Uterus (tissue), 4 donors: ENCODE measurements around the gene FAM120A. TPM values are rescaled to one million over a fixed set of nuclear protein-coding genes. Genes with fewer than 3 reads are reported as not detected.

Experiments
- DNase-seq, 2 donors: peaks; one replicate each; pipeline ENCODE4 v3.0.0-alpha.2; 2019 to 2020
- H3K27ac ChIP-seq, 2 donors: fragments of 200-600 bp; sonication (generic); 1 replicate in 1 of 2; 2 replicates in 1 of 2; pipeline ENCODE4 v1.5.1; 2016 to 2018
- H3K27me3 ChIP-seq, 2 donors: fragments of 200-600 bp; sonication (generic); one replicate each; pipeline ENCODE4 v1.5.1; 2018 to 2019; ENCODE audit warnings: control low read depth in 1 of 2
- H3K36me3 ChIP-seq, 2 donors: fragments of 200-600 bp; sonication (generic); one replicate each; pipeline ENCODE4 v1.5.1; 2019; ENCODE audit warnings: control low read depth in 1 of 2
- H3K4me1 ChIP-seq, 2 donors: fragments of 200-600 bp; sonication (generic); one replicate each; pipeline ENCODE4 v1.5.1; 2018 to 2019; ENCODE audit warnings: control low read depth in 1 of 2
- H3K4me3 ChIP-seq, 2 donors: fragments of 200-600 bp; sonication (generic); 1 replicate in 1 of 2; 2 replicates in 1 of 2; pipeline ENCODE4 v1.5.1; 2018 to 2019; ENCODE audit warnings: mild to moderate bottlenecking in 1 of 2
- H3K9me3 ChIP-seq, 2 donors: fragments of 200-600 bp; sonication (generic); one replicate each; pipeline ENCODE4 v1.5.1; 2019; ENCODE audit warnings: control low read depth in 1 of 2
- CTCF ChIP-seq, 4 experiments: fragments of 200-600 bp in 2 of 4; fragments of 450-650 bp in 2 of 4; sonication (generic) in 2 of 4; IDR thresholded peaks; one replicate each; pipeline ENCODE4 v1.5.1; 2016 to 2019; ENCODE audit warnings: antibody characterized with exemption in 4 of 4, mild to moderate bottlenecking in 2 of 4, moderate library complexity in 1 of 4
- POLR2A ChIP-seq, 2 donors: fragments of 450-650 bp; IDR thresholded peaks; one replicate each; pipeline ENCODE4 v1.6.1; 2016; ENCODE audit warnings: antibody characterized with exemption in 2 of 2, mild to moderate bottlenecking in 1 of 2, moderate library complexity in 1 of 2
- intact Hi-C: fragments of 100-400 bp; cut with DNase I; formaldehyde crosslinking; loops from one replicate; pipeline ENCODE4 v1.15.1; 2023; ENCODE audit warnings: low total_unique reads
- total RNA-seq, 4 donors: library from RNA; depleted of rRNA in 3 of 4; stranded (reverse); fragments of >200 nt in 3 of 4; gene quantifications; one replicate each; pipeline versions ENCODE4 v1.1.0 to v1.2.4, GENCODE V29; 2014 to 2023
- donor health status: DM: yes; HTN: yes; CAD: no.

FAM120A gene
- total RNA-seq, 4 donors from 2014 or later: 36.8 to 110 (median 103) TPM

GRCh38 chr9:93522736-93523135 is 71.3 kb downstream of the FAM120A start:
- DNase-seq: no peak
- H3K4me3 ChIP-seq: no peak overlapping the region
- no peaks in the 10 kb centered on the region for H3K9me3 ChIP-seq
- H3K27ac ChIP-seq: no peak overlapping the region
- intact Hi-C loops: no loop called here
- no peak for TF ChIP-seq POLR2A (IDR thresholded peaks at IDR 0.05)
- no peak for TF ChIP-seq CTCF (IDR thresholded peaks at IDR 0.05)
- H3K36me3 ChIP-seq: no peaks in the 10 kb centered on the region
- no peaks in the 10 kb centered on the region for H3K27me3 ChIP-seq
- H3K4me1 ChIP-seq: no peaks in the 10 kb centered on the region

GRCh38 chr9:93523518-93524144 is 72.1 kb downstream of the FAM120A start:
- Histone ChIP-seq H3K4me1 (no peaks in the 10 kb centered on the region), H3K27me3 (no peaks in the 10 kb centered on the region), H3K9me3 (no peaks in the 10 kb centered on the region), H3K27ac (no peak overlapping the region), H3K4me3 (no peak overlapping the region), H3K36me3 (no peaks in the 10 kb centered on the region)
- intact Hi-C loops: no loop called here
- TF ChIP-seq POLR2A (IDR thresholded peaks at IDR 0.05) (no peak), CTCF (IDR thresholded peaks at IDR 0.05) (no peak)
- DNase-seq: no peak

GRCh38 chr9:93525476-93525875 is 74.0 kb downstream of the FAM120A start:
- no peak for DNase-seq
- Histone ChIP-seq H3K36me3 (no peaks in the 10 kb centered on the region), H3K4me1 (no peaks in the 10 kb centered on the region), H3K27me3 (no peaks in the 10 kb centered on the region), H3K27ac (no peak overlapping the region), H3K4me3 (no peak overlapping the region), H3K9me3 (no peaks in the 10 kb centered on the region)
- no peak for TF ChIP-seq CTCF (IDR thresholded peaks at IDR 0.05)
- no peak for TF ChIP-seq POLR2A (IDR thresholded peaks at IDR 0.05)
- intact Hi-C loops: no loop called here

GRCh38 chr9:93531374-93531773 is 79.9 kb downstream of the FAM120A start:
- Histone ChIP-seq H3K27me3 (no peaks in the 10 kb centered on the region), H3K4me3 (no peak overlapping the region), H3K27ac (no peak overlapping the region), H3K36me3 (no peaks in the 10 kb centered on the region), H3K9me3 (no peaks in the 10 kb centered on the region), H3K4me1 (no peaks in the 10 kb centered on the region)
- TF ChIP-seq POLR2A (IDR thresholded peaks at IDR 0.05): no peak
- TF ChIP-seq CTCF (IDR thresholded peaks at IDR 0.05): no peak
- intact Hi-C loops: no loop called here
- no peak for DNase-seq

GRCh38 chr9:93532141-93532540 is 80.7 kb downstream of the FAM120A start:
- Histone ChIP-seq H3K36me3 (no peaks in the 10 kb centered on the region), H3K4me3 (no peak overlapping the region)

More at GRCh38 chr9:93532141-93532540, 80.7 kb downstream of the FAM120A start:
- Histone ChIP-seq H3K27ac (no peak overlapping the region), H3K4me1 (no peaks in the 10 kb centered on the region), H3K9me3 (no peaks in the 10 kb centered on the region), H3K27me3 (no peaks in the 10 kb centered on the region)
- no peak for TF ChIP-seq CTCF (IDR thresholded peaks at IDR 0.05)
- TF ChIP-seq POLR2A (IDR thresholded peaks at IDR 0.05): no peak
- intact Hi-C loops: no loop called here
- DNase-seq: no peak
